ENCODE results near the gene MIAT.

The MIAT gene

DNA sequence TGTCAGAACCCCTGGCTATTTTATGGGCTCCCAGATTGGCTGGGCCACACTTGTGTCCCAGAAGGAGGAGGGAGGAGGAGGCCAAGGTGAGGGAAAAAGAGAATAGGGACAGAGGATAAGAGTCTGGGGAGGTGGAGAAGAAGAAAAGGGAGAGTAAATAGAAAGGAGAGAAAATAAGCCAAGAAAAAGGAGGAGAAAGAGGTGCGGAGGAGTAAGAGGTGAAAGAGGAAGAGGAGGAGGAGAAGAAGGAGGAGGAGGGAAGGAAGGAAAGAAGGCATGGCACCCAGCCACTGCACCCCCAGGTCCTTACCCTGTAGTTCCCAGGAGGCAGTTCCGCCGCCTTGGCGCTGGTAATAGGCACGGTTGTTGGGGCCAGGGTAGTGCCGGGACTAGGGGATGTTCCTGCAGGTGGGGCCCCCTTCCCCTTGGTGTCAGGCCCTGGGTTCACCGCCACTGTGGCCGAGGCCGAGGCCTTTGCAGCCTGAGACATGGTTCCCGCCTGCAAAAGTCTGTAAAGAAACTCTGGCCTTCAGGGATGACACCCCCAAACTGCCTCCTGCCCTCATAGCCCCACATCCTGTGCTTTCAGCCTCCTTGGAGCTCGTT lies 41.5 kb upstream of the MIAT start:
- peak overlapping the region; percentile 61 for H3K27ac ChIP-seq
- no peaks in the 10 kb centered on the region for H3K27me3 ChIP-seq (ENCODE audit: insufficient read depth, low read depth)
- H3K79me2 ChIP-seq (ENCODE audit: insufficient read depth, low read depth) = no peaks in the 10 kb centered on the region
- H3K9ac ChIP-seq = no peak overlapping the region
- no peaks in the 10 kb centered on the region for H4K20me1 ChIP-seq (ENCODE audit: insufficient read depth)
- H3K36me3 ChIP-seq (ENCODE audit: insufficient read depth) = no peaks in the 10 kb centered on the region
- H2AFZ ChIP-seq (ENCODE audit: low read depth) = no peak overlapping the region
- H3K4me1 ChIP-seq (ENCODE audit: low read depth, poor library complexity, severe bottlenecking) = peaks cover 94% of the 10 kb centered on the region
- peak overlapping the region; percentile 99 for H3K4me2 ChIP-seq
- H3K4me3 ChIP-seq (IDR thresholded peaks at IDR 0.05; ENCODE audit: insufficient read depth, low read depth, low read length) = no peak overlapping the region
- TF ChIP-seq, protein P1, sequence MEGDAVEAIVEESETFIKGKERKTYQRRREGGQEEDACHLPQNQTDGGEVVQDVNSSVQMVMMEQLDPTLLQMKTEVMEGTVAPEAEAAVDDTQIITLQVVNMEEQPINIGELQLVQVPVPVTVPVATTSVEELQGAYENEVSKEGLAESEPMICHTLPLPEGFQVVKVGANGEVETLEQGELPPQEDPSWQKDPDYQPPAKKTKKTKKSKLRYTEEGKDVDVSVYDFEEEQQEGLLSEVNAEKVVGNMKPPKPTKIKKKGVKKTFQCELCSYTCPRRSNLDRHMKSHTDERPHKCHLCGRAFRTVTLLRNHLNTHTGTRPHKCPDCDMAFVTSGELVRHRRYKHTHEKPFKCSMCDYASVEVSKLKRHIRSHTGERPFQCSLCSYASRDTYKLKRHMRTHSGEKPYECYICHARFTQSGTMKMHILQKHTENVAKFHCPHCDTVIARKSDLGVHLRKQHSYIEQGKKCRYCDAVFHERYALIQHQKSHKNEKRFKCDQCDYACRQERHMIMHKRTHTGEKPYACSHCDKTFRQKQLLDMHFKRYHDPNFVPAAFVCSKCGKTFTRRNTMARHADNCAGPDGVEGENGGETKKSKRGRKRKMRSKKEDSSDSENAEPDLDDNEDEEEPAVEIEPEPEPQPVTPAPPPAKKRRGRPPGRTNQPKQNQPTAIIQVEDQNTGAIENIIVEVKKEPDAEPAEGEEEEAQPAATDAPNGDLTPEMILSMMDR (conservative IDR thresholded peaks at IDR 0.05; ENCODE audit: low read depth, low read length) = no peak

DNA sequence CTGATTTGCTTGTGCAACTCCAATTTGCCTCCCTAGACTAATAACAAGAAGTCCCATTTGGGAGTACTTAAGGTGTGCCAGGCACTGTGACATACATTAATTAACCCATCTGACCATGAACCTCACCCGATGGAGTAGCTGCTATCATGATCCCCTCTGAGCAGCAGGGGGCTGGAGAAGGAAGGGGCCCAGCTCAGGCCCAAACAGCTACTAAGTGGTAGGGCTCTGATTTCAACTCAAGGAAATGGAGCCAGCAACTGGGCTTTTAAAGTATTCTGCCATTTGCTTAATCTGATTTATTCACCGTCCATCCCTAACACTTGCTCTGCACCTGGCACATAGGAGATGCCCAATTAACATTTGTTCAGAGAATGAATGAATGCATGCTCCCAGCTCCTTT lies 40.7 kb upstream of the MIAT start:
- Histone ChIP-seq H3K27me3 (ENCODE audit: insufficient read depth, low read depth) (no peaks in the 10 kb centered on the region), H3K4me2 (peak overlapping the region; percentile 99; the same call in 1 of the 2 replicates), H3K36me3 (ENCODE audit: insufficient read depth) (no peaks in the 10 kb centered on the region), H3K4me3 (IDR thresholded peaks at IDR 0.05; ENCODE audit: insufficient read depth, low read depth, low read length) (no peak overlapping the region), H3K4me1 (ENCODE audit: low read depth, poor library complexity, severe bottlenecking) (peaks cover 95% of the 10 kb centered on the region), H3K9ac (peak overlapping the region; percentile 10; the same call in 1 of the 2 replicates), H3K79me2 (ENCODE audit: insufficient read depth, low read depth) (no peaks in the 10 kb centered on the region), H4K20me1 (ENCODE audit: insufficient read depth) (no peaks in the 10 kb centered on the region), H3K27ac (peak overlapping the region; percentile 61; the same call in 1 of the 2 replicates), H2AFZ (ENCODE audit: low read depth) (no peak overlapping the region)
- TF ChIP-seq, protein P1 (conservative IDR thresholded peaks at IDR 0.05; ENCODE audit: low read depth, low read length) = no peak

- Histone ChIP-seq H3K79me2 (ENCODE audit: insufficient read depth, low read depth) (no peaks in the 10 kb centered on the region), H3K4me2 (peak within 1 kb of the TSS; percentile 99), H3K4me3 (IDR thresholded peaks at IDR 0.05; ENCODE audit: insufficient read depth, low read depth, low read length) (no peak within 1 kb of the TSS), H3K9ac (peak within 1 kb of the TSS; percentile 10; the same call in 1 of the 2 replicates), H2AFZ (ENCODE audit: low read depth) (peak within 1 kb of the TSS; percentile 24; the same call in 1 of the 2 replicates), H3K27ac (peak within 1 kb of the TSS; percentile 61), H3K4me1 (ENCODE audit: low read depth, poor library complexity, severe bottlenecking) (peaks cover 91% of the 10 kb centered on the region), H4K20me1 (ENCODE audit: insufficient read depth) (no peaks in the 10 kb centered on the region), H3K27me3 (ENCODE audit: insufficient read depth, low read depth) (no peaks in the 10 kb centered on the region), H3K36me3 (ENCODE audit: insufficient read depth) (no peaks in the 10 kb centered on the region)
- TF ChIP-seq, protein P1 (conservative IDR thresholded peaks at IDR 0.05; ENCODE audit: low read depth, low read length) = no peak
These were observed 39.9 kb upstream of the MIAT start, which contains the start of gene CRYBB1 for GRCh38 chr22:26617271-26618199. Gene CRYBB1 (minus strand): TSS chr22:26618027. CDS start chr22:26616319, 1,708 bp downstream.

- TF ChIP-seq, protein P1 (conservative IDR thresholded peaks at IDR 0.05; ENCODE audit: low read depth, low read length) = no peak
- no peaks in the 10 kb centered on the region for H4K20me1 ChIP-seq (ENCODE audit: insufficient read depth)
- H3K4me2 ChIP-seq = peak overlapping the region; percentile 99
- H3K36me3 ChIP-seq (ENCODE audit: insufficient read depth) = no peaks in the 10 kb centered on the region
- no peaks in the 10 kb centered on the region for H3K27me3 ChIP-seq (ENCODE audit: insufficient read depth, low read depth)
- peak overlapping the region; percentile 10; the same call in 1 of the 2 replicates for H3K9ac ChIP-seq
- H3K4me1 ChIP-seq (ENCODE audit: low read depth, poor library complexity, severe bottlenecking) = peaks cover 81% of the 10 kb centered on the region
- H3K27ac ChIP-seq = peak overlapping the region; percentile 61; the same call in 1 of the 2 replicates
- H3K79me2 ChIP-seq (ENCODE audit: insufficient read depth, low read depth) = no peaks in the 10 kb centered on the region
- peak overlapping the region; percentile 24; the same call in 1 of the 2 replicates for H2AFZ ChIP-seq (ENCODE audit: low read depth)
- H3K4me3 ChIP-seq (IDR thresholded peaks at IDR 0.05; ENCODE audit: insufficient read depth, low read depth, low read length) = no peak overlapping the region
These were observed 38.9 kb upstream of the MIAT start for GRCh38 chr22:26618455-26618854.
